Erythroblast (primary cell): ENCODE data around the gene FOXK1.

ENCODE experiments used
- GATA1 ChIP-seq: IDR thresholded peaks from 2 replicates; pipeline ENCODE4 v1.6.1; 2011; ENCODE audit warnings: low read depth, mild to moderate bottlenecking, control low read depth, low read length, moderate library complexity
- POLR2A ChIP-seq: IDR thresholded peaks from 2 replicates; pipeline ENCODE4 v1.6.1; 2011; ENCODE audit warnings: mild to moderate bottlenecking, low read length

DNA sequence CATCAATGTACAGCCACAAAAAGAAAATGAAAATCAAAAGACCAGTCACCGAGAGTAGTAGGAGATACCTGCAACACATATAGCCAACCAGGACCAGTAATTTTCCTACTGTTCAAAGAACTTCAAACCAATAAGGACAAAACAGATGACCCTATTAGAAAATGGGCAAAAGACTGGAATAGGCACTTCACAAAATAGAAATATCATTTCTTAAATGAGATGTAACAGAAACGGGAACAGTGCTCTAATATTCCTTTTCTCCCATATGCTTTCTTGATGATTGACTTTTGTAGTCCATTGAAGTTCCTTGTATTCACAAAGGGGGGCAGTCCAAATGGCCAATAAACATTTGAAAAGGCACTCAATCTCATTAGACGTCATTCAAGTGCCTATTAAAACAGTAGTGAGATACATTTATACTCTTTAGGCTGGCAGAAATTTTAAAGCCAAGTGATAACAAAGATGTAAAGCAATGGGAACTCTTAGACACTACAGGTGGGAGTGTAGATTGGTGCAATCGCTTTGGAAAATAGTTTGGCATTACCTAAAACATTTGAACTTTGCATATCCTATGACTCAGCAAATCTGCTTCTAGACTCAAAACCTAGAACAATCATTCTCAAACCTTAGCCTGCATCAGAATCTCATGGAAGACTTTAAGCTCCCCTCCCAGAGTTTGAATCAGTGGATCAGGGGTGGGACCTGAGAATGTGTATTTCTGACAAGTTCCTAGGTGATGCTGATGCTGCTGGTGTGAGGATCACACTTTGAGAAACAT is 24.3 kb upstream of the FOXK1 start:
- TF ChIP-seq POLR2A (no peak), GATA1 (no peak)
